ENCODE data around the gene C6orf136.

C6orf136 gene

DNA sequence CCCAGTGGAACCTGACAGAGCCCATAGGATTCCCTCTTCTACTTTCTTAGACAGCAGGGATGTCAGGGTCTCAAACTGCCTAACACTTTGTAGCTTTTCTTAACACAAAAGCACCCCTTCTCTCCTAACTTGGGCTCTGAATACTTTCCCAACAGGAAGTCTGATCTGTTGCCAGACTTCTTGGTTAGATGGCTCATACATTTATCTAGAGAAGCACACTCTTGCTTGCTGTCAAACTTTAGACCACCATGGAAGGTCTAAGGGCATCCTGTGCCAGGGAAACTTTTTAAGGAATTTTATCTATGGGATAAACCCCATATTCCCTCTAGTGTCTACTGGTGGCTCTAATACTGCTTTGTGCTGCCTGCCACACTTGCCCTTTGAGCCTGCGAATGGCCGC, 3.3 kb upstream of the C6orf136 start:
- Histone ChIP-seq H3F3A (ENCODE audit: insufficient read depth) (peaks cover 6% of the 10 kb centered on the region; the same call in 1 of the 2 replicates), H3K9me2 (replicated peaks; ENCODE audit: insufficient read depth, low read length) (no peaks in the 10 kb centered on the region), H3K27ac (ENCODE audit: low read depth, low read length) (no peak overlapping the region), H2AFZ (ENCODE audit: low read depth, low read length, severe bottlenecking) (no peak overlapping the region), H4K20me1 (ENCODE audit: low read depth, low read length) (peaks cover 8% of the 10 kb centered on the region; the same call in 1 of the 2 replicates), H3K36me3 (ENCODE audit: low read length) (no peaks in the 10 kb centered on the region), H3K9me3 (ENCODE audit: insufficient read depth, low read length) (no peaks in the 10 kb centered on the region), H3K27me3 (ENCODE audit: low read length) (no peaks in the 10 kb centered on the region), H3K79me2 (ENCODE audit: insufficient read depth, low read length) (peaks cover 26% of the 10 kb centered on the region), H3K4me3 (ENCODE audit: insufficient read depth, low read length, poor library complexity, severe bottlenecking) (no peak overlapping the region), H3K4me2 (ENCODE audit: low read depth, low read length, poor library complexity, severe bottlenecking) (no peak overlapping the region), H3K9ac (ENCODE audit: low read length) (no peak overlapping the region)
- TF ChIP-seq, protein P1, sequence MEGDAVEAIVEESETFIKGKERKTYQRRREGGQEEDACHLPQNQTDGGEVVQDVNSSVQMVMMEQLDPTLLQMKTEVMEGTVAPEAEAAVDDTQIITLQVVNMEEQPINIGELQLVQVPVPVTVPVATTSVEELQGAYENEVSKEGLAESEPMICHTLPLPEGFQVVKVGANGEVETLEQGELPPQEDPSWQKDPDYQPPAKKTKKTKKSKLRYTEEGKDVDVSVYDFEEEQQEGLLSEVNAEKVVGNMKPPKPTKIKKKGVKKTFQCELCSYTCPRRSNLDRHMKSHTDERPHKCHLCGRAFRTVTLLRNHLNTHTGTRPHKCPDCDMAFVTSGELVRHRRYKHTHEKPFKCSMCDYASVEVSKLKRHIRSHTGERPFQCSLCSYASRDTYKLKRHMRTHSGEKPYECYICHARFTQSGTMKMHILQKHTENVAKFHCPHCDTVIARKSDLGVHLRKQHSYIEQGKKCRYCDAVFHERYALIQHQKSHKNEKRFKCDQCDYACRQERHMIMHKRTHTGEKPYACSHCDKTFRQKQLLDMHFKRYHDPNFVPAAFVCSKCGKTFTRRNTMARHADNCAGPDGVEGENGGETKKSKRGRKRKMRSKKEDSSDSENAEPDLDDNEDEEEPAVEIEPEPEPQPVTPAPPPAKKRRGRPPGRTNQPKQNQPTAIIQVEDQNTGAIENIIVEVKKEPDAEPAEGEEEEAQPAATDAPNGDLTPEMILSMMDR (IDR thresholded peaks at IDR 0.05; ENCODE audit: insufficient read depth, low read length, poor library complexity, severe bottlenecking) = no peak
- TF ChIP-seq EZH2phosphoT487 (conservative IDR thresholded peaks at IDR 0.05; ENCODE audit: low read length) = no peak

DNA sequence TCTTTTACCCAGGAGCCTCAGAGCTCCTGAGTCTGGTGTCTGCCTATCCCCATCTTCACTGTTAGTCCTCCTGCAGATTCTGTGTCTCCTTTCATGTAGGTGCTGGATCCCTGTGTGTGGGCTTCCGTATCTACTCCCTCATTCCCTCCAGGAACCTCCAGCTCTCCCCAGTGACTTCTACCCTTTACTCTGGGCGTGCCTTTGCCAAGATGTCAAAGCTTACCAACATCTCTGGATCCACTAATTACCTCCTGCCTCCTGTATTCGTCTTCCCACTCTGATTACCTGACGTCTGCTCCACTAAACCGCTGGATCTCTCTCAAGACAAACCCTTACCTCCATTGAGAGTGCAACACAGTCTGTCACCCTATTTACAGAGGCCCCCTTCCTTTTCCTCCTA, 2.2 kb upstream of the C6orf136 start:
- peaks cover 37% of the 10 kb centered on the region for H3K79me2 ChIP-seq (ENCODE audit: insufficient read depth, low read length)
- TF ChIP-seq, protein P1 (IDR thresholded peaks at IDR 0.05; ENCODE audit: insufficient read depth, low read length, poor library complexity, severe bottlenecking) = no peak
- no peak for TF ChIP-seq EZH2phosphoT487 (conservative IDR thresholded peaks at IDR 0.05; ENCODE audit: low read length)
- no peaks in the 10 kb centered on the region for H3K9me3 ChIP-seq (ENCODE audit: insufficient read depth, low read length)

DNA sequence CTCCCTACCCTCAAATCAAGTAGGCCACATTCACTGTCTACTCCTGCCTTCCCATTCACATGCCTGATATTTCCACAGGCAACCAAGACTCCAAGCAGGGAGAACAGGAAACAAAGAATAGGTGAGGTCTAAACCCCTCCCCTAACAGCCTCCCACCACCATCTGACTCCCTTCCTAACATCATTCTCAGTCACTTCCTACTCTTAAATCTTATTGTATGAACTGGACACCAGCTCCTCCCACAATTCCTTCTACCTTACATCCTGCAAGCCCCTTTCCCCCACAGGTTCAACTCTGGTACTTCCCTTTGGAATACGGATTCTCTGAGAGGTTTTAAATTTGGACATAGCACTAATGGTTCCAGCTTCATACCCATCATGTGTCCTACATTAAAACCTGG, 944 bp upstream of the C6orf136 start:
- Histone ChIP-seq H3K27me3 (ENCODE audit: low read length) (no peaks in the 10 kb centered on the region), H3K9me2 (replicated peaks; ENCODE audit: insufficient read depth, low read length) (no peaks in the 10 kb centered on the region), H3K4me2 (ENCODE audit: low read depth, low read length, poor library complexity, severe bottlenecking) (peak overlapping the region; percentile 97), H3K27ac (ENCODE audit: low read depth, low read length) (no peak overlapping the region), H3K36me3 (ENCODE audit: low read length) (no peaks in the 10 kb centered on the region), H3K9me3 (ENCODE audit: insufficient read depth, low read length) (no peaks in the 10 kb centered on the region), H3K4me3 (ENCODE audit: insufficient read depth, low read length, poor library complexity, severe bottlenecking) (peak overlapping the region; percentile 50), H3K79me2 (ENCODE audit: insufficient read depth, low read length) (peaks cover 39% of the 10 kb centered on the region), H2AFZ (ENCODE audit: low read depth, low read length, severe bottlenecking) (no peak overlapping the region), H4K20me1 (ENCODE audit: low read depth, low read length) (peaks cover 8% of the 10 kb centered on the region; the same call in 1 of the 2 replicates), H3K9ac (ENCODE audit: low read length) (peak overlapping the region; percentile 89), H3F3A (ENCODE audit: insufficient read depth) (peaks cover 6% of the 10 kb centered on the region)
- TF ChIP-seq EZH2phosphoT487 (conservative IDR thresholded peaks at IDR 0.05; ENCODE audit: low read length) = no peak
- TF ChIP-seq, protein P1 (IDR thresholded peaks at IDR 0.05; ENCODE audit: insufficient read depth, low read length, poor library complexity, severe bottlenecking) = no peak

More for the DNA sequence above, 2.2 kb upstream of the C6orf136 start:
- H3K27me3 ChIP-seq (ENCODE audit: low read length) = no peaks in the 10 kb centered on the region
- H3K4me2 ChIP-seq (ENCODE audit: low read depth, low read length, poor library complexity, severe bottlenecking) = no peak overlapping the region
- no peaks in the 10 kb centered on the region for H3K9me2 ChIP-seq (replicated peaks; ENCODE audit: insufficient read depth, low read length)
- no peak overlapping the region for H2AFZ ChIP-seq (ENCODE audit: low read depth, low read length, severe bottlenecking)
- H3K9ac ChIP-seq (ENCODE audit: low read length) = 0 out of 2 replicates have a peak overlapping the region, but pooled peaks have one; percentile 2
- H3K27ac ChIP-seq (ENCODE audit: low read depth, low read length) = no peak overlapping the region
- no peak overlapping the region for H3K4me3 ChIP-seq (ENCODE audit: insufficient read depth, low read length, poor library complexity, severe bottlenecking)
- peaks cover 6% of the 10 kb centered on the region; the same call in 1 of the 2 replicates for H3F3A ChIP-seq (ENCODE audit: insufficient read depth)
- H3K36me3 ChIP-seq (ENCODE audit: low read length) = no peaks in the 10 kb centered on the region
- H4K20me1 ChIP-seq (ENCODE audit: low read depth, low read length) = peaks cover 8% of the 10 kb centered on the region; the same call in 1 of the 2 replicates
